ENCODE results near the gene CCNF. TPM values are rescaled to one million over a fixed set of nuclear protein-coding genes. Genes with fewer than 3 reads are reported as not detected.

The CCNF gene
- total and polyA plus RNA-seq, 2 of the 4 experiments (the other 2 are of a cell fraction), result 8.2 to 20.1 TPM

DNA sequence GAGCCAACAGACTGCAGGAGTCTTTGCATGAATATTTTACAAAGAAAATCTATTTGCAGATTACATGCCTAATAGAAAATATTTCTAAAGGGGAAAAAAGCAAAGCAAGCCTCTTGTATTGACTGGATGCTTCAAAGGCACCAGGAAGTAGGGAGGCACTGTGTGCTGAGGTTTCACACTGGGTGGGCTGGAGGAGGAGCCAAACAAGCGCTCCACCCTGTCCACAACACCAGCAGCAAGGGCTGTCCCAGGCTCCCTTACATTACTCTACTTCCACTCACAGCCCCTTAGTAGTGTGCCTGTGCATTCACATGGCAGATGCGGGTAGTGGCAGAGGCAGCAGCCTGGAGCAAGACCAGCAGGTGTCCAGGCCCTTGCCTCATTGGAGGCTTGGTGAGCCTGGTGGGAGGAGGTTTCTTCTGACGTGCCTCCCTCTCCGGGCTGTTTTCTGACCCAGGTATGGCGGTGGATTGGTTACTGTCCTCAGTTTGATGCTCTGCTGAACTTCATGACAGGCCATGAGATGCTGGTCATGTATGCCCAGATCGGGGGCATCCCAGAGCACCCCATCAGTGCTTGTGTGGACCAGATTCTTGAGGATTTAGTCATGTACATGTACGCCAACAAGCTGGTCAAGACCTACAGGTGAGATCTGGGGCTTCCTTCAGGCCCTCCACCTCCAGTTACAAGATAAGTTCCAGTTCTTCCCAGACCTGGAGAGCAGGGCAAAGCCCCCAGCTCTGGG, 7.0 kb upstream of the CCNF start:
- H2BK120ac ChIP-seq (ENCODE audit: low read depth, low read length), result no peak overlapping the region
- no peak overlapping the region for H2BK5ac ChIP-seq (ENCODE audit: low read depth, low read length, poor library complexity, severe bottlenecking)
- H4K5ac ChIP-seq (ENCODE audit: low read depth, low read length), result no peak overlapping the region
- no peaks in the 10 kb centered on the region for H3K36me3 ChIP-seq (ENCODE audit: control insufficient read depth, insufficient read depth, low read length)
- no peak overlapping the region for H4K8ac ChIP-seq (ENCODE audit: low read depth in 2 of 2, low read length in 2 of 2)
- no peaks in the 10 kb centered on the region for H3K79me1 ChIP-seq (ENCODE audit: low read depth in 1 of 2, low read length in 2 of 2)
- no peak overlapping the region for H2BK20ac ChIP-seq (ENCODE audit: low read depth, low read length)
- BruUV-seq (replicated peaks), result no TSS peak
- no peaks in the 10 kb centered on the region; the same call in 1 of the 2 replicates for H3K27me3 ChIP-seq (ENCODE audit: control insufficient read depth, insufficient read depth, low read length)
- H3K56ac ChIP-seq (ENCODE audit: extremely low read depth, insufficient read depth, low read length), result no peak overlapping the region
- H3K9me3 ChIP-seq (ENCODE audit: control insufficient read depth, insufficient read depth, low read length), result no peaks in the 10 kb centered on the region
- peak overlapping the region; percentile 26 for H2AFZ ChIP-seq (replicated peaks; ENCODE audit: low read length, poor library complexity)
- H3K9me1 ChIP-seq (ENCODE audit: insufficient read depth, low read length), result peaks cover 6% of the 10 kb centered on the region
- H3K14ac ChIP-seq (replicated peaks; ENCODE audit: low read depth, low read length), result no peak overlapping the region
- TF ChIP-seq, protein P1, sequence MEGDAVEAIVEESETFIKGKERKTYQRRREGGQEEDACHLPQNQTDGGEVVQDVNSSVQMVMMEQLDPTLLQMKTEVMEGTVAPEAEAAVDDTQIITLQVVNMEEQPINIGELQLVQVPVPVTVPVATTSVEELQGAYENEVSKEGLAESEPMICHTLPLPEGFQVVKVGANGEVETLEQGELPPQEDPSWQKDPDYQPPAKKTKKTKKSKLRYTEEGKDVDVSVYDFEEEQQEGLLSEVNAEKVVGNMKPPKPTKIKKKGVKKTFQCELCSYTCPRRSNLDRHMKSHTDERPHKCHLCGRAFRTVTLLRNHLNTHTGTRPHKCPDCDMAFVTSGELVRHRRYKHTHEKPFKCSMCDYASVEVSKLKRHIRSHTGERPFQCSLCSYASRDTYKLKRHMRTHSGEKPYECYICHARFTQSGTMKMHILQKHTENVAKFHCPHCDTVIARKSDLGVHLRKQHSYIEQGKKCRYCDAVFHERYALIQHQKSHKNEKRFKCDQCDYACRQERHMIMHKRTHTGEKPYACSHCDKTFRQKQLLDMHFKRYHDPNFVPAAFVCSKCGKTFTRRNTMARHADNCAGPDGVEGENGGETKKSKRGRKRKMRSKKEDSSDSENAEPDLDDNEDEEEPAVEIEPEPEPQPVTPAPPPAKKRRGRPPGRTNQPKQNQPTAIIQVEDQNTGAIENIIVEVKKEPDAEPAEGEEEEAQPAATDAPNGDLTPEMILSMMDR (conservative IDR thresholded peaks at IDR 0.05; ENCODE audit: low read depth, low read length), result no peak
- TF ChIP-seq MAFK (IDR thresholded peaks at IDR 0.05; ENCODE audit: low read depth, low read length) (no peak), RAD21 (IDR thresholded peaks at IDR 0.05; ENCODE audit: low read length) (no peak), CEBPB (IDR thresholded peaks at IDR 0.05; ENCODE audit: low read depth, low read length) (no peak), POLR2A (IDR thresholded peaks at IDR 0.05; ENCODE audit: low read depth, low read length) (no peak), RCOR1 (IDR thresholded peaks at IDR 0.05; ENCODE audit: insufficient replicate concordance, low read length) (no peak), SMC3 (IDR thresholded peaks at IDR 0.05; ENCODE audit: low read depth, low read length) (no peak), FOS (IDR thresholded peaks at IDR 0.05; ENCODE audit: low read depth, low read length) (no peak), MAZ (IDR thresholded peaks at IDR 0.05; ENCODE audit: borderline replicate concordance, low read depth, low read length) (no peak), CHD1 (IDR thresholded peaks at IDR 0.05; ENCODE audit: low read depth, low read length) (no peak), NFE2L2 (IDR thresholded peaks at IDR 0.05; ENCODE audit: low read depth, low read length) (no peak), BHLHE40 (IDR thresholded peaks at IDR 0.05; ENCODE audit: low read depth, low read length) (no peak), MXI1 (IDR thresholded peaks at IDR 0.05; ENCODE audit: borderline replicate concordance, low read depth, low read length) (no peak)
- TF ChIP-seq, protein P2, sequence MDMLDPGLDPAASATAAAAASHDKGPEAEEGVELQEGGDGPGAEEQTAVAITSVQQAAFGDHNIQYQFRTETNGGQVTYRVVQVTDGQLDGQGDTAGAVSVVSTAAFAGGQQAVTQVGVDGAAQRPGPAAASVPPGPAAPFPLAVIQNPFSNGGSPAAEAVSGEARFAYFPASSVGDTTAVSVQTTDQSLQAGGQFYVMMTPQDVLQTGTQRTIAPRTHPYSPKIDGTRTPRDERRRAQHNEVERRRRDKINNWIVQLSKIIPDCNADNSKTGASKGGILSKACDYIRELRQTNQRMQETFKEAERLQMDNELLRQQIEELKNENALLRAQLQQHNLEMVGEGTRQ (IDR thresholded peaks at IDR 0.05; ENCODE audit: low read depth, low read length), result no peak
- TF ChIP-seq, protein P3, sequence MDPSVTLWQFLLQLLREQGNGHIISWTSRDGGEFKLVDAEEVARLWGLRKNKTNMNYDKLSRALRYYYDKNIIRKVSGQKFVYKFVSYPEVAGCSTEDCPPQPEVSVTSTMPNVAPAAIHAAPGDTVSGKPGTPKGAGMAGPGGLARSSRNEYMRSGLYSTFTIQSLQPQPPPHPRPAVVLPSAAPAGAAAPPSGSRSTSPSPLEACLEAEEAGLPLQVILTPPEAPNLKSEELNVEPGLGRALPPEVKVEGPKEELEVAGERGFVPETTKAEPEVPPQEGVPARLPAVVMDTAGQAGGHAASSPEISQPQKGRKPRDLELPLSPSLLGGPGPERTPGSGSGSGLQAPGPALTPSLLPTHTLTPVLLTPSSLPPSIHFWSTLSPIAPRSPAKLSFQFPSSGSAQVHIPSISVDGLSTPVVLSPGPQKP (IDR thresholded peaks at IDR 0.05; ENCODE audit: borderline replicate concordance, low read depth, low read length), result no peak
- DNase-seq, result no peak
- H3K27ac ChIP-seq (ENCODE audit: insufficient read depth, low read length), result no peak overlapping the region
- intact Hi-C loops (cut with micrococcal nuclease) (no loop called here), dilution Hi-C loops (cut with HindIII; ENCODE audit: low sequenced_read_pairs, unreplicated experiment) (no loop called here), in situ Hi-C loops (cut with MboI; ENCODE audit: low sequenced_read_pairs) (loop anchor here (10.0 kb wide), 1 partner anchor 147 kb away; no protein-coding TSS in a partner anchor)
- no peak overlapping the region for H2AK5ac ChIP-seq (ENCODE audit: low read depth, low read length)
- no peak overlapping the region for H3K23ac ChIP-seq (ENCODE audit: low read depth, low read length)
- no peak overlapping the region for H2BK15ac ChIP-seq (ENCODE audit: low read depth, low read length)
- H3K4me1 ChIP-seq (ENCODE audit: control insufficient read depth, insufficient read depth, low read length), result no peaks in the 10 kb centered on the region
- WGBS, 2 experiments (ENCODE audit: extremely low coverage in 2 of 2, insufficient read length in 1 of 2), result no CpG with 5 or more reads among the region's 7 CpGs
- H3K4me2 ChIP-seq (ENCODE audit: low read depth, low read length), result no peak overlapping the region
- H3K9ac ChIP-seq (ENCODE audit: low read depth, low read length), result no peak overlapping the region
- no peak for ATAC-seq (ENCODE audit: low read depth)
- POLR2A ChIA-PET (ENCODE audit: unreplicated experiment), result no interaction called here
- H4K91ac ChIP-seq (ENCODE audit: insufficient read depth, low read depth, low read length), result no peak overlapping the region
- CTCF ChIA-PET, result interaction anchor here (1.3 kb wide), 1 partner anchor 60 kb away, joined by 3 read pairs; no protein-coding TSS in a partner anchor
- H3K18ac ChIP-seq (ENCODE audit: low read depth, low read length), result no peak overlapping the region
- no peaks in the 10 kb centered on the region for H4K20me1 ChIP-seq (ENCODE audit: insufficient read depth, low read length)
- H3K4ac ChIP-seq (ENCODE audit: low read depth, low read length), result no peak overlapping the region
- no peak overlapping the region for H2AK9ac ChIP-seq (replicated peaks; ENCODE audit: low read depth, low read length, poor library complexity)
- no peak overlapping the region for H3K4me3 ChIP-seq (ENCODE audit: insufficient read depth, low read depth, low read length)

Data from IMR-90 (cell line).